Liver (tissue), 9 donors: ENCODE measurements around the gene PCNX3. TPM values are rescaled to one million over a fixed set of nuclear protein-coding genes. Genes with fewer than 3 reads are reported as not detected.
A peak's percentile ranks its signal among the peaks of the same experiment; 100 is the strongest.

Source experiments
- DNase-seq: peaks from one replicate; pipeline ENCODE4 v3.0.0-alpha.2; 2017; ENCODE audit warnings: low spot score
- H3K27ac ChIP-seq, 2 donors: one replicate each; pipeline ENCODE4 v1.7.0; 2013; ENCODE audit warnings: inconsistent platforms in 2 of 2, low read length in 2 of 2, control low read depth in 1 of 2, low read depth in 1 of 2, mild to moderate bottlenecking in 1 of 2
- H3K27me3 ChIP-seq, 4 donors: one replicate each; pipeline versions ENCODE4 v1.6.1 to v1.7.0; 2013; ENCODE audit warnings: low read length in 3 of 4, inconsistent platforms in 1 of 4, mild to moderate bottlenecking in 1 of 4, moderate library complexity in 1 of 4; ENCODE audit not compliant: control insufficient read depth in 4 of 4, insufficient read depth in 4 of 4
- H3K36me3 ChIP-seq, 4 donors: one replicate each; pipeline versions ENCODE4 v1.6.1 to v1.7.0; 2013; ENCODE audit warnings: low read length in 3 of 4, mild to moderate bottlenecking in 3 of 4, low read depth in 1 of 4, moderate library complexity in 1 of 4; ENCODE audit not compliant: control insufficient read depth in 4 of 4, insufficient read depth in 3 of 4
- H3K4me1 ChIP-seq, 4 donors: one replicate each; pipeline versions ENCODE4 v1.6.1 to v1.7.0; 2013; ENCODE audit warnings: low read length in 3 of 4, mild to moderate bottlenecking in 3 of 4, moderate library complexity in 1 of 4; ENCODE audit not compliant: control insufficient read depth in 4 of 4, insufficient read depth in 4 of 4
- H3K4me3 ChIP-seq, 3 donors: one replicate each; pipeline versions ENCODE4 v1.6.1 to v1.7.0; 2013; ENCODE audit warnings: low read length in 3 of 3, control low read depth in 1 of 3, low read depth in 1 of 3, mild to moderate bottlenecking in 1 of 3
- H3K9ac ChIP-seq, 2 donors: one replicate each; pipeline ENCODE4 v1.7.0; 2013; ENCODE audit warnings: low read length in 2 of 2, mild to moderate bottlenecking in 2 of 2, moderate library complexity in 2 of 2, control low read depth in 1 of 2, low read depth in 1 of 2
- H3K9me3 ChIP-seq, 4 donors: one replicate each; pipeline versions ENCODE4 v1.6.1 to v1.7.0; 2013; ENCODE audit warnings: low read length in 3 of 4; ENCODE audit not compliant: control insufficient read depth in 4 of 4
- EGR1 ChIP-seq, 2 donors: IDR thresholded peaks; 2 replicates each; pipeline ENCODE4 v1.6.1; 2016 to 2018; ENCODE audit warnings: antibody characterized with exemption in 2 of 2, low read depth in 2 of 2
- FOXA1 ChIP-seq: IDR thresholded peaks from 2 replicates; pipeline ENCODE4 v1.6.1; 2016; ENCODE audit warnings: antibody characterized with exemption
- FOXA2 ChIP-seq: IDR thresholded peaks from 2 replicates; pipeline ENCODE4 v1.6.1; 2016; ENCODE audit warnings: antibody characterized with exemption
- GABPA ChIP-seq, 2 donors: IDR thresholded peaks in 1 of 2; conservative IDR thresholded peaks in 1 of 2; 2 replicates each; pipeline ENCODE4 v1.6.1; 2016; ENCODE audit warnings: antibody characterized with exemption in 2 of 2, mild to moderate bottlenecking in 1 of 2, moderate library complexity in 1 of 2
- HNF4A ChIP-seq, 2 donors: conservative IDR thresholded peaks; 2 replicates each; pipeline ENCODE4 v1.6.1; 2016; ENCODE audit warnings: antibody characterized with exemption in 2 of 2, mild to moderate bottlenecking in 2 of 2
- HNF4G ChIP-seq: IDR thresholded peaks from 2 replicates; pipeline ENCODE4 v1.6.1; 2016; ENCODE audit warnings: antibody characterized with exemption
- JUND ChIP-seq, 2 donors: IDR thresholded peaks; 2 replicates each; pipeline ENCODE4 v1.6.1; 2016; ENCODE audit warnings: antibody characterized with exemption in 2 of 2
- NR2F2 ChIP-seq: IDR thresholded peaks from 2 replicates; pipeline ENCODE4 v1.6.1; 2016; ENCODE audit warnings: antibody characterized with exemption
- RAD21 ChIP-seq, 2 donors: IDR thresholded peaks; 2 replicates each; pipeline ENCODE4 v1.6.1; 2016; ENCODE audit warnings: antibody characterized with exemption in 2 of 2, mild to moderate bottlenecking in 2 of 2
- REST ChIP-seq: IDR thresholded peaks from 2 replicates; pipeline ENCODE4 v1.6.1; 2016; ENCODE audit warnings: antibody characterized with exemption, mild to moderate bottlenecking
- RXRA ChIP-seq, 2 donors: IDR thresholded peaks; 2 replicates each; pipeline ENCODE4 v1.6.1; 2017 to 2018; ENCODE audit warnings: antibody characterized with exemption in 2 of 2, mild to moderate bottlenecking in 1 of 2
- SP1 ChIP-seq: IDR thresholded peaks from 2 replicates; pipeline ENCODE4 v1.6.1; 2018; ENCODE audit warnings: antibody characterized with exemption, mild to moderate bottlenecking
- TAF1 ChIP-seq: conservative IDR thresholded peaks from 2 replicates; pipeline ENCODE4 v1.6.1; 2016; ENCODE audit warnings: antibody characterized with exemption, mild to moderate bottlenecking
- YY1 ChIP-seq: IDR thresholded peaks from 2 replicates; pipeline ENCODE4 v1.6.1; 2016; ENCODE audit warnings: antibody characterized with exemption, mild to moderate bottlenecking
- WGBS: extraction: QIAGEN DNeasy Blood & Tissue Kit; methylation state at CpG from one replicate; pipeline ENCODE4 v1.1.7; 2013; 5-methylcytosine and 5-hydroxymethylcytosine counted together
- polyA plus RNA-seq, 2 donors: library from polyadenylated mRNA; stranded (reverse) in 1 of 2; unstranded in 1 of 2; fragments of 200-250 nt in 1 of 2; fragments of >200 nt in 1 of 2; fragmentation: Nextera tagmentation in 1 of 2; extraction: Ambion mirVana in 1 of 2; gene quantifications; one replicate each; pipeline versions ENCODE4 v1.2.1 to v1.2.3, GENCODE V29; 2013 to 2015
- total RNA-seq, 2 donors: library from RNA; depleted of rRNA; stranded (reverse); fragments of >200 nt; gene quantifications; one replicate each; pipeline ENCODE4 v1.2.3, GENCODE V29; 2014
- TF ChIP-seq, protein P1 (sequence below): IDR thresholded peaks from 2 replicates; pipeline ENCODE4 v1.6.1; 2016; ENCODE audit warnings: antibody characterized with exemption
- TF ChIP-seq, protein P2 (sequence below): fragments of 150-350 bp; IDR thresholded peaks from 2 replicates; pipeline ENCODE4 v1.5.1; 2017; ENCODE audit warnings: improper control_type of control experiment, low read depth, low read length; ENCODE audit not compliant: missing input control
- TF ChIP-seq, protein P3 (sequence below): IDR thresholded peaks from 2 replicates; pipeline ENCODE4 v1.6.1; 2016; ENCODE audit warnings: antibody characterized with exemption
- TF ChIP-seq, protein P4 (sequence below): IDR thresholded peaks from 2 replicates; pipeline ENCODE4 v1.6.1; 2016; ENCODE audit warnings: antibody characterized with exemption
- donor health status: healthy.
- donor health status: healthy.
- donor health status: healthy.
- donor health status: healthy.
- donor health status: healthy.

PCNX3 gene
- total and polyA plus RNA-seq, 4 donors = 4.7 to 13.4 (median 12.1) TPM

- Histone ChIP-seq H3K4me3 (peak overlapping the region; percentile 83 to 100 (median 98)), H3K4me1 (peaks cover 0 to 30% (median 16%) of the 10 kb centered on the region in 4 donors), H3K36me3 (peaks cover 9 to 32% (median 29%) of the 10 kb centered on the region in 4 donors), H3K9ac (peak overlapping the region; percentile 99 to 100), H3K27ac (peak overlapping the region; percentile 100), H3K27me3 (no peaks in the 10 kb centered on the region), H3K9me3 (no peaks in the 10 kb centered on the region)
- WGBS = under 1% methylated on average over 29 of the region's 29 CpGs
- DNase-seq = no peak
- TF ChIP-seq RXRA (IDR thresholded peaks at IDR 0.05) (no peak), SP1 (no peak), HNF4G (no peak), YY1 (no peak), FOXA1 (no peak), REST (no peak), TAF1 (no peak), HNF4A (conservative IDR thresholded peaks at IDR 0.05) (no peak), GABPA (IDR thresholded peaks at IDR 0.05 in 1 of 2, conservative IDR thresholded peaks at IDR 0.05 in 1 of 2) (no peak), FOXA2 (no peak), NR2F2 (no peak), EGR1 (IDR thresholded peaks at IDR 0.05; ENCODE audit: low read depth in 2 of 2) (no peak), RAD21 (IDR thresholded peaks at IDR 0.05) (no peak), JUND (IDR thresholded peaks at IDR 0.05) (no peak)
- TF ChIP-seq, protein P1, sequence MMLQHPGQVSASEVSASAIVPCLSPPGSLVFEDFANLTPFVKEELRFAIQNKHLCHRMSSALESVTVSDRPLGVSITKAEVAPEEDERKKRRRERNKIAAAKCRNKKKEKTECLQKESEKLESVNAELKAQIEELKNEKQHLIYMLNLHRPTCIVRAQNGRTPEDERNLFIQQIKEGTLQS = no peak
- TF ChIP-seq, protein P2, sequence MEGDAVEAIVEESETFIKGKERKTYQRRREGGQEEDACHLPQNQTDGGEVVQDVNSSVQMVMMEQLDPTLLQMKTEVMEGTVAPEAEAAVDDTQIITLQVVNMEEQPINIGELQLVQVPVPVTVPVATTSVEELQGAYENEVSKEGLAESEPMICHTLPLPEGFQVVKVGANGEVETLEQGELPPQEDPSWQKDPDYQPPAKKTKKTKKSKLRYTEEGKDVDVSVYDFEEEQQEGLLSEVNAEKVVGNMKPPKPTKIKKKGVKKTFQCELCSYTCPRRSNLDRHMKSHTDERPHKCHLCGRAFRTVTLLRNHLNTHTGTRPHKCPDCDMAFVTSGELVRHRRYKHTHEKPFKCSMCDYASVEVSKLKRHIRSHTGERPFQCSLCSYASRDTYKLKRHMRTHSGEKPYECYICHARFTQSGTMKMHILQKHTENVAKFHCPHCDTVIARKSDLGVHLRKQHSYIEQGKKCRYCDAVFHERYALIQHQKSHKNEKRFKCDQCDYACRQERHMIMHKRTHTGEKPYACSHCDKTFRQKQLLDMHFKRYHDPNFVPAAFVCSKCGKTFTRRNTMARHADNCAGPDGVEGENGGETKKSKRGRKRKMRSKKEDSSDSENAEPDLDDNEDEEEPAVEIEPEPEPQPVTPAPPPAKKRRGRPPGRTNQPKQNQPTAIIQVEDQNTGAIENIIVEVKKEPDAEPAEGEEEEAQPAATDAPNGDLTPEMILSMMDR = no peak
- TF ChIP-seq, protein P3, sequence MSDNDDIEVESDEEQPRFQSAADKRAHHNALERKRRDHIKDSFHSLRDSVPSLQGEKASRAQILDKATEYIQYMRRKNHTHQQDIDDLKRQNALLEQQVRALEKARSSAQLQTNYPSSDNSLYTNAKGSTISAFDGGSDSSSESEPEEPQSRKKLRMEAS = no peak
- TF ChIP-seq, protein P4, sequence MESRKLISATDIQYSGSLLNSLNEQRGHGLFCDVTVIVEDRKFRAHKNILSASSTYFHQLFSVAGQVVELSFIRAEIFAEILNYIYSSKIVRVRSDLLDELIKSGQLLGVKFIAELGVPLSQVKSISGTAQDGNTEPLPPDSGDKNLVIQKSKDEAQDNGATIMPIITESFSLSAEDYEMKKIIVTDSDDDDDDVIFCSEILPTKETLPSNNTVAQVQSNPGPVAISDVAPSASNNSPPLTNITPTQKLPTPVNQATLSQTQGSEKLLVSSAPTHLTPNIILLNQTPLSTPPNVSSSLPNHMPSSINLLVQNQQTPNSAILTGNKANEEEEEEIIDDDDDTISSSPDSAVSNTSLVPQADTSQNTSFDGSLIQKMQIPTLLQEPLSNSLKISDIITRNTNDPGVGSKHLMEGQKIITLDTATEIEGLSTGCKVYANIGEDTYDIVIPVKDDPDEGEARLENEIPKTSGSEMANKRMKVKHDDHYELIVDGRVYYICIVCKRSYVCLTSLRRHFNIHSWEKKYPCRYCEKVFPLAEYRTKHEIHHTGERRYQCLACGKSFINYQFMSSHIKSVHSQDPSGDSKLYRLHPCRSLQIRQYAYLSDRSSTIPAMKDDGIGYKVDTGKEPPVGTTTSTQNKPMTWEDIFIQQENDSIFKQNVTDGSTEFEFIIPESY = no peak
These were observed 46.7 kb downstream of the PCNX3 start for GRCh38 chr11:65662247-65662798.
